Keratinocyte (primary cell): ENCODE measurements around the gene SND1.

Source experiments
- CTCF ChIP-seq, 3 experiments: IDR thresholded peaks in 1 of 3; conservative IDR thresholded peaks in 1 of 3; optimal IDR thresholded peaks in 1 of 3; 2 replicates in 2 of 3; 3 replicates in 1 of 3; pipeline versions ENCODE3 to v1.5.1; 2011; ENCODE audit warnings: low read length in 3 of 3, mild to moderate bottlenecking in 3 of 3, moderate library complexity in 2 of 3, control low read depth in 1 of 3, inconsistent platforms in 1 of 3; ENCODE audit not compliant: insufficient read depth in 2 of 3; ENCODE audit errors: extremely low read depth in 1 of 3
- EZH2 ChIP-seq: IDR thresholded peaks from one replicate; pipeline ENCODE4 v1.6.1; 2012; ENCODE audit warnings: inconsistent platforms, mild to moderate bottlenecking, low read length, moderate library complexity

- no peak for TF ChIP-seq CTCF (optimal IDR thresholded peaks at IDR 0.05 in 1 of 3, IDR thresholded peaks at IDR 0.05 in 1 of 3, conservative IDR thresholded peaks at IDR 0.05 in 1 of 3; ENCODE audit: extremely low read depth in 1 of 3, insufficient read depth in 2 of 3, low read length in 3 of 3)
- no peak for TF ChIP-seq EZH2
These were observed 298.4 kb downstream of the SND1 start for GRCh38 chr7:127950233-127950935.
